ACHN (cell line): ENCODE measurements around the gene SACM1L.
"Not testable (repeated sequence)": the region's sequence is repeated elsewhere in the genome, so short reads cannot be mapped to it uniquely, and the experiment has no call there.

Experiments
- DNase-seq: peaks from one replicate; pipeline ENCODE4 v3.0.0-alpha.2; 2015
- in situ Hi-C: cut with HindIII; loops from 2 replicates; pipeline ENCODE4 v1.10.0; 2017; ENCODE audit warnings: low sequenced_read_pairs, low pct_ligation_motif_present, low pct_unique_long_range_greater_than_20kb

Gene SACM1L

GRCh38 chr3:45665101-45665572 is 24.1 kb upstream of the SACM1L start:
- in situ Hi-C loops = loop anchor here (10.0 kb wide), 1 partner anchor 150 kb away; no protein-coding TSS in a partner anchor
- DNase-seq = peak; percentile 62

- in situ Hi-C loops = loop anchor here (10.0 kb wide), 1 partner anchor 152 kb away; no protein-coding TSS in a partner anchor
- DNase-seq = peak; percentile 33
Observed at GRCh38 chr3:45666757-45667431, 22.3 kb upstream of the SACM1L start.

DNA sequence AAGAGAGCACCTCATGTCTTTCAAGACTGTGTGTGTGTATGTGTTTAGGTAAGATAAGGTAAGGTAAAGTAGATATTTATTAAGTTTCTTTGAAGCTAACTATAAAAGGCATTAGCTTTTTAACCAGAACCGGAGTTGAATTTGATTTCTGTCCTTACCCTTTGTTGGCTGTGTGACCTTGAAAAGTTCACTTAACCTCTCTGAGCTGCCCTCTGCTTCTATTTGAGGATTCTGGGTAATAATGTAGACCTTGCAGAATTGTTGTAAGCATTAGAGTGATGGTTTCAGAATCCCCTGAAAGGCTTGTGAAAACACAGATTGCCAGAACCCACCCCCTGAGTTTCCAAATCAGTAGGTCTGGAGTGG is 21.6 kb upstream of the SACM1L start:
- in situ Hi-C loops = loop anchor here (10.0 kb wide), 1 partner anchor 153 kb away; no protein-coding TSS in a partner anchor
- no peak for DNase-seq

DNA sequence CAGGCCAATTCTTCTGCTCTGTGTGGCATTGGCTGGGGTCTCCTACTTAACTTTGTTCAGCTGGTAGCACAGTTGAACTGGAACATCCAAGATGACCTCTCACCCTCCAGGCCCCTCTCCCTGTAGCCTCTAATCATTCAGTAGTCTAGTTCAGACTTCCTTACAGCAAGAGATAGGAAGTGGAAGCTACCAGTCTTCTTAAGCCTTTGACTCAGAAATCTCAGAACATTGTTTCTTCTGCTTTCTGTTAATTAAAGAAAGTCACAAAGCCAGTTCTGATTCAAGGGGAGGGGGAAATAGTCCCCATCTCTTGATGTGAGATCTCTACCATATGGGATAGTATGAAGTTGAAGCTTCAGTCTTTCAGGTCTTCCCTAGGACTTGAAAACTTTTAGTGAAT is 18.8 kb upstream of the SACM1L start:
- in situ Hi-C loops = no loop called here
- DNase-seq = no peak

DNA sequence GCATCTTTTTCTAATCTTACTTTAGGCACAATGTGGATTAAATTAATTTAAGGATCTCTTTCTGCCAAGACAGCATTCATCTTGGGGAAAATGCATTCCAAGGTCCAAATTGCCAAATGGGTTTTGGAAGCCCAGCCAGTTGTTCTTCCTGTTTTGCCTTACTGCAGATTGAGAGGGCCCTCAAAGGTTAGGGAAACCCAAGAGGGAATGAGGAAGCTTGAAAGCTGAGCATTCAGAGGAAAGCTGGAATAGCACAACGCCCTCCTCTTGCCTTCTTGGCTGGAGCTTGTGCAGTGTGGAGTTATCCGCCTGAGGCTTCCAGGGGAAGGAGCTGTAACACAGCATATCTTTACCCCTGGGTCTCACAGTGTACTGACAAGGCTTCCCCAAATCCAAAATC is 18.2 kb upstream of the SACM1L start:
- in situ Hi-C loops = no loop called here
- DNase-seq = no peak

DNA sequence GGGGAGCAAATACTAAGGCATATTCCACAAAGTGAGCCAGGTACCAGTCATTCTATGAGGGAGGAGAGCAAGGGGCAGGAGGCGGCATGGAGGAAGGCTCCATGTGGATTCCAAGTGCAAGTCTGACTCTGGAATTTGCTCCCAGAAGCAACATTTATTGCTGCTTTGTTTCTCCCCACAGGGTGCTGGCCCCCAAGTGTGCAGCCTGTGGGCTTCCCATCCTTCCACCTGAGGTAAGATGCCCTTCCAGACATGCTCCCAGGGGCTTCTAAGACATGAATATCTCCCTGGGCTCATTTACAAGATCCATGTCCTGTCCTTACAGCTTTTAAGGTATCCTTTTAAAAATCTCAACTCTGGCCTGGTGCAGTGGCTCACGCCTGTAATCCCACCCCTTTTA is 15.9 kb upstream of the SACM1L start:
- in situ Hi-C loops = no loop called here
- no peak for DNase-seq

DNA sequence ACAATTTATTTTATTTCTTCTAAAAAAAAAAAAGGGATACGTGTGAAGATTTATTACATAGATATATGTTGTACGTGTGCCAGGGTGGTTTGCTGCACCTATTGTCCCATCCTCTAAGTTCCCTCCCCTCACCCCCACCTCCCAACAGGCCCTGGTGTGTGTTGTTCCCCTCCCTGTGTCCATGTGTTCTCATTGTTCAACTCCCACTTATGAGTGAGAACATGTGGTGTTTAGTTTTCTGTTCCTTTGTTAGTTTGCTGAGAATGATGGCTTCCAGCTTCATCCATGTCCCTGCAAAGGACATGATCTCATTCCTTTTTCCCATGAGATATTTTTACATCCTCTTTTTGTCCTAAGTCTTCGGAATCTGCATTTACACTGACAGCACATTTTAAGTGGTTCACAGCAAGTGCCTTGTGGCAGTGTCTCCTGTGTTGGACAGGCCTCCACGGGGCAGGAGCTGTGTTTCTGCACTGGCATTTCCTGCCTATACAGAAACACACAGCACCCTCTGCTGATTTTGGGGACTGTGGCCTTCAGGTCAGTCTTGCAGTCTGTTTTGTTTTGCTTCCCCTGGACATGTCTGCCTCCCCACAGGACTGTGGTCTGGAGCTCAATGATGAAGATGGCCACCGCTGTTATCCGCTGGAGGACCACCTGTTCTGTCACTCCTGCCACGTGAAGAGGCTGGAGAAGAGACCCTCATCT is 12.7 kb upstream of the SACM1L start:
- in situ Hi-C loops = no loop called here
- DNase-seq = no peak

DNA sequence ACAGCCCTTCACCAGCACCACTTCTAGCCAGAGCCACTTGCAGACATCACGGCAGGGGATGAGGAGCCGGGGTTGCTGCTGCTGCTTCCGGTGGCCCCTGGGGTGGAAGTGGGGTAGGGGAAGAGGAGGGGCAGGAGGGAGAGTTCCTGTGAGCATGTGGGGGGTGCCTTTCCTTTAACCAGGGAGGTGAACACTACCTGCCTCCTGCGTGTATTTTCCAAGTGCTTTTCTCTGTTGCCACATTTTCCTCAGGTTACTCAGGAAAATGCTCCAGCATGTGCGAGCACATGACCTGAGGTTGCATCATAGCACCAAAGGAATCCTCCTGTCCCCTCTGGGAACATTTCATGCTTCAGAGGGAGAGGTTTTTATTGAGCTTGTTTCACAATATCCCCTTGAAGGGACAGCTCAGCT is 12.2 kb upstream of the SACM1L start:
- DNase-seq = no peak
- in situ Hi-C loops = no loop called here

DNA sequence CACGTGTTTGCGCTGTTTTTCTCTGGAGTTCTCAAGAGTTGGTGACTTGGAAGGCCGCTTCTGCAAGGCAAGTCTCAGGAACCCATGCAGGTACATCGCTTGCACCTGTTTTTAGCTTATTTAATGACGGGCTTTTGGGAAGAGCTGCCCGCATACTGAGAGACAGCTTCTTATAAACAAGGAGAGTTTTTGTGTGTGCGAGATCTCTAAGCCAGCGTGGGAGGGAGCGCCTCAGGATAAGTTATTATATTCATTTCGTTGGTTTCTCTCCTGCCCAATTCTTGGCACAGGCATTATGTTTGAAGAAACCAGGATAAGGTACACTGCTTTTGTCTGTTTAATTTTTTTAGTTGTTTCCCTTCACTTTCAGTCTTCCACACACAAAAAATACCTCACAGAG is 11.4 kb upstream of the SACM1L start:
- DNase-seq = no peak
- in situ Hi-C loops = no loop called here

- DNase-seq = no peak
- in situ Hi-C loops = no loop called here
Observed at GRCh38 chr3:45679805-45680204, 9.4 kb upstream of the SACM1L start.

DNA sequence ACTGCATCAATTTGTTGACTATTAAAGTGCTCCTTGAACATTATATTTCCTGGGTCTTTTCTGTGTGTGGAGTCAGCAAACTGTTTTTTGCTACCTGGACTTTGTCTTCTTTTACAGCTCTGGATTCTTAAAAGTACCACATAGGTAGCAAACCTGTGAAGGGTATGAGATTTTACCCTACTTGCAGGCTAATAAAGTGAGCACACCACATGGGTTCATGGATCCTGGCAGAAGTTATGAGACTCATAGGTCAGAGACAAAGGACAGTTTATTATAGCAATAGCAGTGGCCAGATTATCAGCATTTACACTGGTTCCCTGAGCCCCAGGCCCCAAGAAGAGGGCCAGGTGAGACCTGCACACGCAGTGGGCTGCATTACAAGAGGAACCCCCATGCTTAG is 8.0 kb upstream of the SACM1L start:
- in situ Hi-C loops = no loop called here
- no peak for DNase-seq

- in situ Hi-C loops = no loop called here
- no peak for DNase-seq
Observed at GRCh38 chr3:45681846-45682245, 7.3 kb upstream of the SACM1L start.

- no peak for DNase-seq
- in situ Hi-C loops = no loop called here
Observed at GRCh38 chr3:45682311-45682710, 6.9 kb upstream of the SACM1L start.

GRCh38 chr3:45682786-45683185 is 6.4 kb upstream of the SACM1L start:
- in situ Hi-C loops = no loop called here
- no peak for DNase-seq

- peak; percentile 28 for DNase-seq
- in situ Hi-C loops = no loop called here
Observed at GRCh38 chr3:45683417-45684326, 5.5 kb upstream of the SACM1L start.

DNA sequence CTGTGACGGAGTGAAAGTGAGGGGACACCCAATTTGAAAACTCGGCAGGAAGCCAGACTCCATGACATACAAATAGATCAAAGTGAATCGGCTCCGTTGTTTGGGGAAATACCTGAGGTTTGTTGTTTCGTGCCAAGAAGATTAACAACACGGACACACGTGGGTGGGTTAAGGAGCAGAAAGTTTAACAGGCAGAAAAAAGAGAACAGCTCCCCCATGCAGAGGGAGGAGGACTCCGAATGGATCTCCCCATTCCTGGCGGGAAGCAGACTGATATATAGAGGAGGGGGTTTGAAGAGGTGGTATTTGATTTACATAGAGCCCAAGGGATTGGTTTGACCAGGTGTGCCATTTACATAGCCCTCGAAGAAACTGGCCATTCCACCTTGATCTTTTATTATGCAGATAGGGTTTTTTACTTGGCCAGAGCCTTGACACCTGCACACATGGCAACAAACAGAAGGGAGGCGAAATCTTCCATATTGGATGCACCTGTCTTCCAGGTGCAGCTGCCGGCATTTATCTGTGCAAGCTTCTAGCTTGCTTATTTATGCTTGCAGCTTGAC is 4.8 kb upstream of the SACM1L start:
- DNase-seq = no peak
- in situ Hi-C loops = no loop called here

DNA sequence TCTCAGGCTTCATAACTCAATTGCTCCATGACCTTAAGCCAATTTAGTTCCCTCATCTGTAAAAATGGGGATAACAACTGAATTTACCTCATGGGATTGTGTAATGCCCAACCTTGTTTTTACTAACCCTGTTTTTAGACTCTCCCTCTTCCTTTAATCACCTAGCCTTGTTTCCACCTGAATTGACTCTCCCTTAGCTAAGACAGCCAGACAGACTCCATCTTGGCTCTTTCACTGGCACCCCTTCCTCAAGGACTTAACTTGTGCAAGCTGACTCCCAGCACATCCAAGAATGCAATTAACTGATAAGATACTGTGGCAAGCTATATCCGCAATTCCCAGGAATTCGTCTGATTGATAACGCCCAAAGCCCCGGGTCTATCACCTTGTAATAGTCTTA is 3.5 kb upstream of the SACM1L start:
- in situ Hi-C loops, DNase-seq: not testable (repeated sequence)

DNA sequence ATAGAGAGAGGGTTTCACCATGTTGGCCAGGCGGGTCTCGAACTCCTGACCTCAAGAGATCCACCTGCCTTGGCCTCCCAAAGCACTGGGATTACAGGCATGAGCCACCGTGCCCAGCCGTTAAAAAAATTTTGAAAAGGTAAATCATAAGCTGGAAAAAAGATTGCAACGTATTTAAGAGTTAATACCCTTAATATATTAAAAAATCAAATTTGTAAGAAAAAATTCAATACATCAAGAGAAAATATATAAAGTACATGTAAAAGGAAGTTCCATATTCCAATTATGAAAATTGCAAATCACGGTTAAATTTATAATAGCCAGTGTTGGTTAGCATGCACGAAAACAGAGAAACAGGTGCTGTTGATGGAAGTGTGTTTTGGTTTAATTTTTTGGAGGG is 2.3 kb upstream of the SACM1L start:
- no peak for DNase-seq
- in situ Hi-C loops = no loop called here

GRCh38 chr3:45687828-45688193 is 1.4 kb upstream of the SACM1L start:
- in situ Hi-C loops = no loop called here
- DNase-seq = no peak
